Measurements from ENCODE around the gene ACTL9. TPM values are rescaled to one million over a fixed set of nuclear protein-coding genes. Genes with fewer than 3 reads are reported as not detected.

The ACTL9 gene
- total and polyA plus RNA-seq, 8 donors = not detected

- no peak overlapping the region for H3K27ac ChIP-seq
- TF ChIP-seq EP300 (IDR thresholded peaks at IDR 0.05) = no peak
- no peak for TF ChIP-seq POLR2A (IDR thresholded peaks at IDR 0.05)
- no peak for TF ChIP-seq CTCF (IDR thresholded peaks at IDR 0.05)
- no peak for TF ChIP-seq POLR2AphosphoS5 (IDR thresholded peaks at IDR 0.05)
- intact Hi-C loops (cut with DNase I; ENCODE audit: low total_unique reads) = no loop called here
- H3K36me3 ChIP-seq = no peaks in the 10 kb centered on the region
- DNase-seq = no peak
- no peak overlapping the region for H3K4me3 ChIP-seq
- H3K4me1 ChIP-seq = no peaks in the 10 kb centered on the region
- peaks cover 3 to 47% (median 4%) of the 10 kb centered on the region in 3 donors for H3K27me3 ChIP-seq
- WGBS, 5 donors = 60 to 87% (median 69%) methylated on average over 2 to 4 of the region's 4 CpGs
- H3K9me3 ChIP-seq = peaks cover 0 to 6% (median 0%) of the 10 kb centered on the region in 4 donors
Measured at GRCh38 chr19:8664671-8665057, 33.9 kb downstream of the ACTL9 start.

GRCh38 chr19:8663920-8664670, 34.5 kb downstream of the ACTL9 start:
- DNase-seq = peak in 1 of 2 donors; percentile 28
- H3K4me3 ChIP-seq = no peak overlapping the region

GRCh38 chr19:8662263-8662662, 36.3 kb downstream of the ACTL9 start:
- H3K4me1 ChIP-seq = no peaks in the 10 kb centered on the region
- no peaks in the 10 kb centered on the region for H3K9me3 ChIP-seq
- WGBS, 5 donors = 71 to 89% (median 76%) methylated on average over 4 of the region's 4 CpGs
- no peak for TF ChIP-seq EP300 (IDR thresholded peaks at IDR 0.05)
- no peak for TF ChIP-seq CTCF (IDR thresholded peaks at IDR 0.05)
- H3K27me3 ChIP-seq = peaks cover 3 to 64% (median 4%) of the 10 kb centered on the region in 3 donors
- intact Hi-C loops (cut with DNase I; ENCODE audit: low total_unique reads) = no loop called here
- no peaks in the 10 kb centered on the region for H3K36me3 ChIP-seq
- H3K4me3 ChIP-seq = no peak overlapping the region
- no peak overlapping the region for H3K27ac ChIP-seq
- no peak for DNase-seq

More at GRCh38 chr19:8663920-8664670, 34.5 kb downstream of the ACTL9 start:
- Histone ChIP-seq H3K27ac (no peak overlapping the region), H3K4me1 (no peaks in the 10 kb centered on the region), H3K27me3 (peaks cover 3 to 52% (median 4%) of the 10 kb centered on the region in 3 donors), H3K9me3 (peaks cover 0 to 6% (median 0%) of the 10 kb centered on the region in 4 donors), H3K36me3 (no peaks in the 10 kb centered on the region)
- TF ChIP-seq POLR2AphosphoS5 (IDR thresholded peaks at IDR 0.05) (no peak), POLR2A (IDR thresholded peaks at IDR 0.05) (no peak), CTCF (IDR thresholded peaks at IDR 0.05) (no peak), EP300 (IDR thresholded peaks at IDR 0.05) (no peak)
- intact Hi-C loops (cut with DNase I; ENCODE audit: low total_unique reads) = no loop called here
- WGBS, 5 donors = 33 to 42% (median 36%) methylated on average over 20 to 22 of the region's 22 CpGs

GRCh38 chr19:8659905-8660304, 38.7 kb downstream of the ACTL9 start:
- Histone ChIP-seq H3K9me3 (no peaks in the 10 kb centered on the region), H3K27me3 (peaks cover 3 to 81% (median 4%) of the 10 kb centered on the region in 3 donors), H3K4me3 (no peak overlapping the region), H3K36me3 (no peaks in the 10 kb centered on the region), H3K27ac (no peak overlapping the region), H3K4me1 (no peaks in the 10 kb centered on the region)
- no peak for DNase-seq
- WGBS, 5 donors = 54 to 79% (median 75%) methylated on average over 6 to 7 of the region's 7 CpGs
- intact Hi-C loops (cut with DNase I; ENCODE audit: low total_unique reads) = loop anchor here (5.0 kb wide), 1 partner anchor 417 kb away; no protein-coding TSS in a partner anchor
- TF ChIP-seq CTCF (IDR thresholded peaks at IDR 0.05) (no peak), EP300 (IDR thresholded peaks at IDR 0.05) (no peak), POLR2AphosphoS5 (IDR thresholded peaks at IDR 0.05) (no peak), POLR2A (IDR thresholded peaks at IDR 0.05) (no peak)

Data from stomach (tissue), 9 donors.